Measurements from ENCODE around the gene CASP5. TPM values are rescaled to one million over a fixed set of nuclear protein-coding genes. Genes with fewer than 3 reads are reported as not detected.

The CASP5 gene
- polyA plus RNA-seq, 1 donor (not counting 4 experiments of a cell fraction or from before 2014, with no cell fraction given) = not detected

GRCh38 chr11:104946907-104947306 lies 76.1 kb downstream of the CASP5 start:
- no peak overlapping the region for H3K9ac ChIP-seq (ENCODE audit: control insufficient read depth, extremely low read depth, insufficient read depth, low read length)
- TF ChIP-seq CTCF (optimal IDR thresholded peaks at IDR 0.05 in 1 of 3, IDR thresholded peaks at IDR 0.05 in 1 of 3, conservative IDR thresholded peaks at IDR 0.05 in 1 of 3; ENCODE audit: extremely low read depth in 1 of 3, insufficient read depth in 2 of 3, low read length in 3 of 3) (peak in 2 of 3 experiments; percentile 21 to 47), EZH2 (IDR thresholded peaks at IDR 0.05; ENCODE audit: low read length) (no peak)
- H4K20me1 ChIP-seq (ENCODE audit: control insufficient read depth, extremely low read depth, insufficient read depth, low read length) = no peaks in the 10 kb centered on the region
- H3K79me2 ChIP-seq (ENCODE audit: control insufficient read depth, insufficient read depth, low read length) = no peaks in the 10 kb centered on the region
- H3K4me3 ChIP-seq (ENCODE audit: control insufficient read depth in 2 of 3, extremely low read depth in 1 of 3, insufficient read depth in 2 of 3, low read depth in 1 of 3, low read length in 3 of 3) = no peak overlapping the region
- H3K27me3 ChIP-seq (ENCODE audit: control insufficient read depth, extremely low read depth, insufficient read depth, low read length) = no peaks in the 10 kb centered on the region
- dilution Hi-C loops (cut with MboI; ENCODE audit: extremely low pct_ligation_motif_present, low sequenced_read_pairs) = no loop called here
- no peaks in the 10 kb centered on the region for H3K4me1 ChIP-seq (ENCODE audit: control insufficient read depth, extremely low read depth, insufficient read depth, low read length)
- peak; percentile 38 for DNase-seq (ENCODE audit: low read depth, low spot score)
- no peaks in the 10 kb centered on the region for H3K9me3 ChIP-seq (ENCODE audit: control insufficient read depth, low read depth, low read length)
- H3K4me2 ChIP-seq (ENCODE audit: control insufficient read depth, extremely low read depth, insufficient read depth, low read depth, low read length) = no peak overlapping the region
- H3K36me3 ChIP-seq (ENCODE audit: control insufficient read depth in 2 of 2, extremely low read depth in 1 of 2, insufficient read depth in 2 of 2, low read length in 2 of 2) = peaks cover 27 to 32% of the 10 kb centered on the region in 2 experiments
- H3K9me1 ChIP-seq (ENCODE audit: control insufficient read depth, extremely low read depth, insufficient read depth, low read length) = no peaks in the 10 kb centered on the region
- FAIRE-seq = peak; percentile 82
- no peak overlapping the region for H3K27ac ChIP-seq (ENCODE audit: control insufficient read depth, insufficient read depth, low read length)
- no peak overlapping the region for H2AFZ ChIP-seq (ENCODE audit: control insufficient read depth, low read length)

Other genes starting within 250 kb of the CASP5 start
- not detected in 3 replicates for gene CASP12, start 124.7 kb downstream of the CASP5 start, polyA plus RNA-seq
- gene CASP4, start 54.6 kb downstream of the CASP5 start, polyA plus RNA-seq = 106 to 130 TPM (median 127 TPM) in 3 replicates
- gene CASP1, start 12.0 kb upstream of the CASP5 start, polyA plus RNA-seq = 30.7 to 69.1 TPM (median 56.0 TPM) in 3 replicates
- 11.9 to 16.6 TPM (median 13.4 TPM) in 3 replicates for gene CARD16, start 22.2 kb upstream of the CASP5 start, polyA plus RNA-seq
- gene CARD18, start 116.6 kb upstream of the CASP5 start, polyA plus RNA-seq = 2.5 to 11.5 TPM (median 10.4 TPM) in 3 replicates

All from keratinocyte (primary cell).